Gastrocnemius medialis (tissue), 4 donors: Measurements from ENCODE around the gene FBXL17. TPM values are rescaled to one million over a fixed set of nuclear protein-coding genes. Genes with fewer than 3 reads are reported as not detected.

ENCODE experiments used
- ATAC-seq, 2 donors: fragments of 150-250 bp; one replicate each; pipeline ENCODE4 v1.9.1; 2016
- DNase-seq, 2 donors: peaks; one replicate each; pipeline ENCODE4 v3.0.0-alpha.2; 2019
- H3K27ac ChIP-seq, 4 donors: fragments of 200-600 bp; sonication (generic); 1 replicate in 1 of 4; 2 replicates in 3 of 4; pipeline ENCODE4 v1.5.1; 2016 to 2018; ENCODE audit warnings: mild to moderate bottlenecking in 2 of 4, moderate library complexity in 1 of 4
- H3K27me3 ChIP-seq, 3 donors: fragments of 200-600 bp; sonication (generic) in 2 of 3; 1 replicate in 1 of 3; 2 replicates in 2 of 3; pipeline versions ENCODE4 v1.5.1 to v1.6.0; 2016 to 2019; ENCODE audit warnings: mild to moderate bottlenecking in 1 of 3, moderate library complexity in 1 of 3
- H3K36me3 ChIP-seq, 2 donors: fragments of 200-600 bp; sonication (generic) in 1 of 2; one replicate each; pipeline ENCODE4 v1.5.1; 2017 to 2018
- H3K4me1 ChIP-seq, 2 donors: fragments of 200-600 bp; sonication (generic) in 1 of 2; one replicate each; pipeline ENCODE4 v1.5.1; 2016 to 2017; ENCODE audit warnings: mild to moderate bottlenecking in 2 of 2
- H3K4me3 ChIP-seq, 4 donors: fragments of 200-600 bp; sonication (generic) in 3 of 4; 1 replicate in 1 of 4; 2 replicates in 3 of 4; pipeline ENCODE4 v1.5.1; 2016 to 2019; ENCODE audit warnings: mild to moderate bottlenecking in 2 of 4
- H3K9me3 ChIP-seq, 3 donors: fragments of 200-600 bp; sonication (generic) in 2 of 3; 1 replicate in 1 of 3; 2 replicates in 2 of 3; pipeline ENCODE4 v1.5.1; 2016 to 2019
- POLR2A ChIP-seq, 2 donors: fragments of 450-650 bp; IDR thresholded peaks; one replicate each; pipeline ENCODE4 v1.6.1; 2017; ENCODE audit warnings: antibody characterized with exemption in 2 of 2, mild to moderate bottlenecking in 2 of 2, moderate library complexity in 2 of 2
- in situ Hi-C, 4 donors: fragments of 200-750 bp; cut with MboI; loops; one replicate each; pipeline versions ENCODE4 v1.15.0 to v1.8.0; 2017; ENCODE audit warnings: low sequenced_read_pairs in 4 of 4
- intact Hi-C: fragments of 100-400 bp; cut with DNase I; formaldehyde crosslinking; loops from one replicate; pipeline ENCODE4 v1.15.1; 2023; ENCODE audit warnings: low total_unique reads
- total RNA-seq, 4 donors: library from RNA; depleted of rRNA; stranded (reverse); fragments of >200 nt; gene quantifications; one replicate each; pipeline versions ENCODE4 v1.1.0 to v1.2.3, GENCODE V29; 2016
- TF ChIP-seq, protein P1 (sequence below), 5 experiments: fragments of 450-650 bp in 3 of 5; fragments of 200-600 bp in 2 of 5; sonication (generic) in 2 of 5; IDR thresholded peaks in 4 of 5; conservative IDR thresholded peaks in 1 of 5; 1 replicate in 4 of 5; 2 replicates in 1 of 5; pipeline ENCODE4 v1.5.1; 2016 to 2019; ENCODE audit warnings: antibody characterized with exemption in 5 of 5, mild to moderate bottlenecking in 3 of 5, moderate library complexity in 3 of 5

Gene FBXL17
- total RNA-seq, 4 donors from 2014 or later, result 23.3 to 33.4 (median 26.9) TPM

GRCh38 chr5:108144332-108144731, 237.6 kb downstream of the FBXL17 start:
- Histone ChIP-seq H3K4me3 (no peak overlapping the region), H3K27ac (no peak overlapping the region), H3K4me1 (peaks cover under 1 to 2% of the 10 kb centered on the region in 2 donors), H3K27me3 (no peaks in the 10 kb centered on the region), H3K36me3 (no peaks in the 10 kb centered on the region), H3K9me3 (no peaks in the 10 kb centered on the region)
- in situ Hi-C loops, result loop anchor here in 1 of 4 donors (25.0 kb wide), 1 partner anchor 193 kb away; no protein-coding TSS in a partner anchor
- no peak for TF ChIP-seq POLR2A (IDR thresholded peaks at IDR 0.05)
- TF ChIP-seq, protein P1, sequence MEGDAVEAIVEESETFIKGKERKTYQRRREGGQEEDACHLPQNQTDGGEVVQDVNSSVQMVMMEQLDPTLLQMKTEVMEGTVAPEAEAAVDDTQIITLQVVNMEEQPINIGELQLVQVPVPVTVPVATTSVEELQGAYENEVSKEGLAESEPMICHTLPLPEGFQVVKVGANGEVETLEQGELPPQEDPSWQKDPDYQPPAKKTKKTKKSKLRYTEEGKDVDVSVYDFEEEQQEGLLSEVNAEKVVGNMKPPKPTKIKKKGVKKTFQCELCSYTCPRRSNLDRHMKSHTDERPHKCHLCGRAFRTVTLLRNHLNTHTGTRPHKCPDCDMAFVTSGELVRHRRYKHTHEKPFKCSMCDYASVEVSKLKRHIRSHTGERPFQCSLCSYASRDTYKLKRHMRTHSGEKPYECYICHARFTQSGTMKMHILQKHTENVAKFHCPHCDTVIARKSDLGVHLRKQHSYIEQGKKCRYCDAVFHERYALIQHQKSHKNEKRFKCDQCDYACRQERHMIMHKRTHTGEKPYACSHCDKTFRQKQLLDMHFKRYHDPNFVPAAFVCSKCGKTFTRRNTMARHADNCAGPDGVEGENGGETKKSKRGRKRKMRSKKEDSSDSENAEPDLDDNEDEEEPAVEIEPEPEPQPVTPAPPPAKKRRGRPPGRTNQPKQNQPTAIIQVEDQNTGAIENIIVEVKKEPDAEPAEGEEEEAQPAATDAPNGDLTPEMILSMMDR (IDR thresholded peaks at IDR 0.05 in 4 of 5, conservative IDR thresholded peaks at IDR 0.05 in 1 of 5), result no peak
- DNase-seq (no peak), ATAC-seq (no peak)
- intact Hi-C loops, result loop anchor here (10.0 kb wide), 1 partner anchor 210 kb away; no protein-coding TSS in a partner anchor

- no peak for DNase-seq
- TF ChIP-seq, protein P1 (IDR thresholded peaks at IDR 0.05 in 4 of 5, conservative IDR thresholded peaks at IDR 0.05 in 1 of 5), result no peak
- TF ChIP-seq POLR2A (IDR thresholded peaks at IDR 0.05), result no peak
- Histone ChIP-seq H3K4me3 (no peak overlapping the region), H3K36me3 (no peaks in the 10 kb centered on the region), H3K27me3 (no peaks in the 10 kb centered on the region), H3K9me3 (no peaks in the 10 kb centered on the region), H3K4me1 (no peaks in the 10 kb centered on the region), H3K27ac (no peak overlapping the region)
- intact Hi-C loops, result loop anchor here (10.0 kb wide), 1 partner anchor 211 kb away; no protein-coding TSS in a partner anchor
- in situ Hi-C loops, result loop anchor here in 1 of 4 donors (25.0 kb wide), 1 partner anchor 194 kb away; no protein-coding TSS in a partner anchor
- ATAC-seq, result no peak
Measured at GRCh38 chr5:108143581-108143980, 238.3 kb downstream of the FBXL17 start.

DNA sequence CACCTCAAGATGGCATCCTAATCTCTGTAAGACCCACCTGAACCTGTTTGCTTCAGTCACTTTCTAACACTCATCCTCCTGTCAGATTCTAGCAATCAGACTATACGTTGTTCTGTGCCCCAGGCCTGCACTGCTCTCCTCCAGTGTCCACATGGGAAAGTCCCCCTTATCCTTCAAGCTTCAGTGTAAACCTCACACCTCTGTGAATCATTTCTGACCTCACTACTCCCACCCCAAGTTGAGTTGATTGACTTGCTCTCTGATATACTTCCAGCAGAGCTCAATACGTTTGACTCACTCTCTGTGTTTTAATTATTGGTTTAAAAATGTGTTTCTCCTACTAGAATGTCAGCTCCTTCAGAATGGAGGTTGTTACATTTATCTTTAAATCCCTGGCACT, 240.2 kb downstream of the FBXL17 start:
- Histone ChIP-seq H3K4me3 (no peak overlapping the region), H3K4me1 (no peaks in the 10 kb centered on the region), H3K27ac (no peak overlapping the region), H3K36me3 (no peaks in the 10 kb centered on the region), H3K9me3 (no peaks in the 10 kb centered on the region), H3K27me3 (no peaks in the 10 kb centered on the region)
- in situ Hi-C loops, result loop anchor here in 1 of 4 donors (25.0 kb wide), 1 partner anchor 196 kb away; no protein-coding TSS in a partner anchor
- intact Hi-C loops, result loop anchor here (10.0 kb wide), 1 partner anchor 213 kb away; no protein-coding TSS in a partner anchor
- ATAC-seq, result no peak
- no peak for DNase-seq
- TF ChIP-seq, protein P1 (IDR thresholded peaks at IDR 0.05 in 4 of 5, conservative IDR thresholded peaks at IDR 0.05 in 1 of 5), result no peak

DNA sequence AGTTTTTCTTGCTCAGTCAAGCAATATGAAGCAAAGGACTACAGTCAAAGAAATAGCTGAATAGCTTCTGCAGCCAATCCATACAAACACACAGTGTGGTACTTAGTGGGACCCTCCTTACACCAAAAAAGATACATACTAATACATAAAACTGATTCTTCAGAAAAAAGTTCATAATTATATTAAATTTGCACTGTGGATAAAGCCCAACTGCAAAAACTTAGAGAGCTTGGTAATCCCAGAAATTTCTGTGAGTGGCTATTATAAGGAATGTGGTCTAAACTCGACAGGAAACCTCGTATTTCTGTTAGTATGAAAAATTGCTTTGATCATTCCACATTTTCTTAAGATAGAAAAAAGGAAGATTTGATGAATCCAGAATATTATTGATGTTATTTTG, 245.4 kb downstream of the FBXL17 start:
- H3K27me3 ChIP-seq, result no peaks in the 10 kb centered on the region
- H3K36me3 ChIP-seq, result no peaks in the 10 kb centered on the region
- no peak for TF ChIP-seq POLR2A (IDR thresholded peaks at IDR 0.05)
- TF ChIP-seq, protein P1 (IDR thresholded peaks at IDR 0.05 in 4 of 5, conservative IDR thresholded peaks at IDR 0.05 in 1 of 5), result no peak
- in situ Hi-C loops, result loop anchor here in 1 of 4 donors (25.0 kb wide), 1 partner anchor 201 kb away; no protein-coding TSS in a partner anchor
- H3K9me3 ChIP-seq, result no peaks in the 10 kb centered on the region
- H3K4me3 ChIP-seq, result no peak overlapping the region
- intact Hi-C loops, result no loop called here
- ATAC-seq, result no peak
- no peaks in the 10 kb centered on the region for H3K4me1 ChIP-seq
- H3K27ac ChIP-seq, result no peak overlapping the region
- no peak for DNase-seq
